GM12891 (cell line): Measurements from ENCODE around the gene MGAT2.

Experiments used
- PAX5 ChIP-seq: IDR thresholded peaks from 2 replicates; pipeline ENCODE4 v1.6.1; 2011; ENCODE audit warnings: low read length, moderate library complexity, mild to moderate bottlenecking; ENCODE audit not compliant: insufficient read depth, severe bottlenecking
- POLR2A ChIP-seq: IDR thresholded peaks from 2 replicates; pipeline ENCODE4 v1.6.1; 2011; ENCODE audit warnings: low read depth, low read length, control low read depth
- POLR2AphosphoS5 ChIP-seq: IDR thresholded peaks from 2 replicates; pipeline ENCODE4 v1.6.1; 2011; ENCODE audit warnings: low read depth, low read length, control low read depth
- POU2F2 ChIP-seq: IDR thresholded peaks from 2 replicates; pipeline ENCODE4 v1.6.1; 2011; ENCODE audit warnings: low read depth, mild to moderate bottlenecking, control low read depth, low read length, moderate library complexity
- SPI1 ChIP-seq: IDR thresholded peaks from 2 replicates; pipeline ENCODE4 v1.6.1; 2011; ENCODE audit warnings: low read depth, low read length, control low read depth
- TAF1 ChIP-seq: IDR thresholded peaks from 2 replicates; pipeline ENCODE4 v1.6.1; 2011; ENCODE audit warnings: low read depth, low read length, control low read depth

DNA sequence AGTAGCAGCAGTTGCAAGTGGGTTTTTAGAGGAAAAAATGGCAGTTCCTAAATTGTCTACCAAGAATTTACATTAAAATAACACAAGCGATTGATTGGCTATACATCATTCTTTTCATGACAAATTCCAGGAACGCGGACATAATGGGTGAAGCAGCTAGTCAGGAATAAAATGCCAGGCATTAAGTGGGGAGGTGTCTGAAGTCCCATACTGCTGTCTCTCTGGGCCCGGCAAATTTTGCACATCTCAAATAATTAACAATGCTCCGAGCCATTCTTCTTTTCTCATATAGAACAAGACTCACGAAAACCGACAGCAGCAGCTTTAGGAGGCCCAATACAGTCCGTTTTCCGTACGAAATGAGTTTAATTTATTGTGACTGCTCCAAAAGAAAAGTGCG, 869 bp upstream of the MGAT2 start:
- TF ChIP-seq POLR2AphosphoS5 (no peak), SPI1 (no peak), POLR2A (no peak), TAF1 (no peak), PAX5 (no peak), POU2F2 (no peak)
